TTC549 (cell line): ENCODE data around the gene RIN3.

Experiments
- FAIRE-seq: peaks from 2 replicates; lab custom pipeline; 2012; peaks lifted over from hg19 to GRCh38; lab: Jason Lieb, UNC

The RIN3 gene

DNA sequence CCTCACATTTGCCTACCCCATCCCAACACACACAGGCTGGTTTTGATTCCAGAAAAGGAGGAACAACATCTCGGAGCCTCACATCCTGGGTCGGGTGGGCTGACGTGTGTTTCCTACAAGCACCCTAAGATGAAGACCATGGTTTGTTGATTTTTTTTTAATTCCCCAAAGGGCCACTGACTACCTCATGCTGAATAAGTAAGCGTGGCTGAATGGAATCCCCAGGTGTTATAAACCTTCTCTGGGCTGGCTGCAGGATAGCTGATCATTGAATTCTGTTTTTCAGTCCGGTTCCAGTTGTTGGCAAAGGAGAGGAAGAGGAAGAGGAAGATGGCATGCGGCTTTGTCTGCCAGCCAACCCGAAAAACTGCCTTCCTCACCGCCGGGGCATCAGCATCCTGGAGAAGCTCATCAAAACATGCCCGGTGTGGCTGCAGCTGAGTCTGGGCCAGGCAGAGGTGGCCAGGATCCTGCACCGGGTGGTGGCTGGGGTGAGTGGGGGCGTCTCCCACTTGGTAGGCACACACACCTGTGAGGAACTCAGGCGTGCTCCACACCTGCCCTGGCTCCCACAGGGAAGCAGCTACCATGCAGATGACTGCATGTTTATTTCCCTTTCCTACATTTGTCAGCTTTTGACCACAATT lies 42.0 kb downstream of the RIN3 start:
- no peak for FAIRE-seq

DNA sequence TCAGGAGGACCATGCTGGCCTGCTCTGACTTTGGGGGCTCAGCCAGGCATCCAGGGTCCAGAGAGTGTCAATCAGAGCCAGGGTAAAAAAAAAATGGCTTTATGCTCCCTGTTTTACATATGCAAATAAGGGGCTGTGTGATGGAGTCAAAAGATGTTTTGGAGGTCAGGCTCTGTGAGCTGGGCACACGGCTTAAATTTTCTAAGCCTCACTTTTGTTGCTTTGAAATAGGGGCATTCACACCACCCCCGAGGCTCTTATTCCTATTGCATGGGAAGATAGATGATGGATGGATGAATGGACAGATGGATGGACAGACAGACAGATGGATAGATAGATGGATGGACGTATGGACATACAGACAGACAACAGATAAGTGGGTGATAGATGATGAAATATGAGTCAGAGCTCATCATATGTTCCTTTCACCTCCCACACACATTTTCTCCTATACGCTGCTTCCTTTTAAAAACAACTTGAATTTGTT lies 42.7 kb downstream of the RIN3 start:
- no peak for FAIRE-seq

DNA sequence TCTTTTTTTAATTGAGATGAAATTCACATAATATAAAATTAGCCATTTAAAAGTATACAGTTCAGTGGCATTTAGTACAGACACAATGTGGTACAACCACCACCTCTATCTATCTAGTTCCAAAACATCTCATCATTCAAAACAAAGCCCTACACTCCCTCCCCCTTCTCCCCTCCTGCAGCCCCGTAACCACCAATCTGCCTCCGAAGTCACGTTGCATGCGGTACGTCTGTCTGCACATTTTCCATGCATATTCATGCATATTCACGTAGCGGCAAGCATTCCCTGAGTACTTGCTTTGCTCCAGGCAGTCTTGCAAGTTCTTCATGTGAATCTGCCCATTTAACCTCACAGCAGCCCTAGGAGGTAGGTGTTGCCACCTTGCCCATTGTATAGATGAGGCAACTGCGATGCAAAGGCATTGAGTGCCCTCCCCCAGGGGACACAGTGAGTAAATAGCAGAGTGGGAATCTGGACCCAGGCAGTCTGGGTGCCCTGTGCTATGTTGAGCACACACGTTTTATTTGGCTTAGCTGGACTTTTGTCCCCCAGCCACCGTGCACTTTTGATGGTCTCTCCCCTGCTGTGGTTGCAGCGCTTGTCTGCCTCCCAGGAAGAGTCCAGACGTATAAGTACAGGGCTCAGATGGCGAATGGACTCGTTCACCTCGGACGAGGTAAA lies 43.4 kb downstream of the RIN3 start:
- FAIRE-seq = no peak

DNA sequence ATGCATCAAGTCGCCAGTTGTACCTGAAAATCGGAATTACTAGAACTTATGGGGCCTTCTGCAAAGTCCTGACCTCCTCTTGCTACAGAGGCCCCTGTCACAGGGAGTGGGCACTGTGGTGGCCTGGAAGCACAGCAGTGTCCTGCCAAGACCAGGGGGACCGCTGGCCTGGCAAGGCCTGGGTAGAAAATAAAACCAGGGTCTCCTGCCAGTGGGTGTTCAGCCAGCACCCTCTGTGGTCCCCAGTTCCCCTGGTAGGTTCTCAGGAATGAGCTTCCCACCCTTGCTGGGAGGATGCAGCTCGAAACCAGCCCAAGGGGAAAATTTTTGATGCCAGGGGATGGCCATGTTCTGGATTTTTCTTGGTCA lies 43.9 kb downstream of the RIN3 start:
- no peak for FAIRE-seq

DNA sequence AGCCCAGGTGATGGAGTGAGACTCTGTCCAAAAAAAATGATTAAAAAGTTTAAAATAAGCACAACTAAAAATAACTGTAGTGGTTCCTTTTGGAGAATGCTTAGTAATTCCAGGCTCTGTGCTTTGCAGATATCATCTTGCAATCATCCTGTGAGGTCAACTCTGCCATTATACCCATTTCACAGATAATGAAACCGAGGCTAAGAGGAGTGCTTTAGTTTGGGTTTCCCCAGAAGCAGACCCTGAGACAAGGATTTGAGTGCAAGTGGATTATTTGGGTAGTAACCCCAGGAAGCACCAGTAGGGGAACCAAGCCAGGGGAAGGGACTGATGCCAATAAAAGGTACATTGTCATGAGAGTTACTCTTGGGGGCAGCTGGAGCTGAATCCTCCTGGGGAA lies 44.7 kb downstream of the RIN3 start:
- FAIRE-seq = no peak

DNA sequence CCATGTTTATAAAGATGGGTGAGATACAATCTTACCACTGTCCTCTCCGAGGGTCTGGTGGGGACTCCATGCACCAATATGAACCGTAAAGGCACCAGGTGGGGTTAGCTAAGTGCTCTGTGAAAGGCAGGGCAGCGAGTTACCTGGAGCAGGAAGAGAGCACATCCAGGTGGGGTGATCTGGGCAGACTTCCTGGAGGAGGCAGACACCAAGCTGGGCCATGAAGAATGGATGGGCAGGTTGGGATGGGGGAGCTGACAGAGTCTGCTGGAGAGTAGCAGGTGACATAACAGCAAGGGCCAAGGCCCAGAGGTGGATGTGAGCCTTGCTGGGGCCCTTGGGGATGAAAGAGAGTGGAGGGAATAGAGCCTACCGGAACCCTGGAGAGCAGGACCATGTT lies 45.9 kb downstream of the RIN3 start:
- no peak for FAIRE-seq

DNA sequence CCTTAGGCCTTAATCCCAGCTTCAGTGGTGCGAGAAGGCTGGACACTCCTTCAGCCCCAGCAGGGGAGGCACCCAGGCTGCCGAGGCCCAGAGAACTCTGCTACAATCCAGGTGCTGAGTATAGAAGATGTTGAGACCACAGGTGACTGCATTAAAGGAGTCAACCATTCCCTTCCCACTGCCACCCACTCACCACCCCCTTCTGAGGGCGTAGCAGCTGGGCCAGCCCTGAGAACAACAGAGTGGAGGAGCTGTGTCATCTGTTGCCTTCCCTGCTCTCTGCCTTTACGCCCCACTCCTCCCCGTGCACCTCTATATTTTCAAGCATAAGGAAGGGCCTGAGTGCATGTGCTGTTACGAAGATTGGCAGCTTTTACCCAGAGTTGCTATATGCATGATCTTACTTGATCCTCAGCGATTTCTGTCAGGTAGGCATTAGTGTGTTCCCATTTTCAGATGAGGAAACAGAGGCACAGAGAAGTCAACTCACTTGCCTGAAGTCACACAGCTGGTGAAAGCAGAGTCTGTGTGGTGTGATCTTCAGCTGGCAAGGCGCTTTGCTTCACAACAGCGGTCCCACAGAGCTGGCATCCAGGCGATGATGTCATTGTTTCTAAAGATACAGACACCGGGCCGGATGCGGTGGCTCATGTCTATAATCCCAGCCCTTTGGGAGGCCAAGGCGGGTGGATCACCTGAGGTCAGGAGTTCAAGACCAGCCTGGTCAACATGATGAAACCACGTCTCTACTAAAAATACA lies 46.7 kb downstream of the RIN3 start:
- FAIRE-seq = no peak

DNA sequence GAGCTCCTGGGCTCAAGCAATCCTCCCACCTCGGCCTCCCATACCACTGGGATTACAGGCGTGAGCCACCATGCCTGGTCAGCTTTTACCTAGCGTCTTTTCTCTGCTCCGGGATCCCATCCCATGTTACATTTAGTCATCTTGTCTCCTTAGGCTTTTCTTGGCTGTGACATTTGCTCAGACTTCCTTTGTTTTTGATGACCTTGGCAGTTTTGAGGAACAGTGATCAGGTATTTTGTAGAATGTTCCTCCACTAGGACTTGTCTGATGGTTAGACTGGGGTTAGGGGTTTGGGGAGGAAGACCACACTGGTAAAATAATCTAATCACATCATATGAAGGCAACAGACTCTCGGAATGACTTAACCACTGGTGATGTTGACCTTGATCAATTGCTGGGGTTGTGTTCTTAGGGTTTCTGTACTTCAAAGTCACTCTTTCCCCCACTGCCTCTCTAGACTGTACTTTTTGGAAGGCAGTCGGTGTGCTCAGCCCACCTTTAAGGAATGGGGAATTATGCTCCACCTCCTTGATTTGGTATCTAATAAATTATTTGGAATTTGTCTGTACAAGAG lies 48.4 kb downstream of the RIN3 start:
- no peak for FAIRE-seq

DNA sequence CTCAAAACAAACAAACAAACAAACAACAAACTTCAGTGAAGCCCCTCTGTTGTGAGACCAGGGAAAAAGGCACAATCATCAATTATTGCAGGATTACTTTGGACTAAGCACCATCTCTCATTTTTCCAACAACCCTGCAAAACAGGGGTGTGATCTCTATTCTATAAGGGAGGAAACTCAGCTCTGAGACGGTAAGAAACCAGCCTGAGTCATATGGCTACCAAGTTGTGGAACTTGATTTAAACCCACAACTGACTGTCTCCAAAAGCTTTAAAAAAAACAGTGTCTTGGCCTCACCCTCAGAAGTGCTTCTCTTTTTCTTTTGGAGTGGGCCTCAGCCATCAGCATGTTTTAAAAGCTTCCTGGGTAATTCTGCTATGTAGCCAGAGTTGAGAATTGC lies 49.8 kb downstream of the RIN3 start:
- FAIRE-seq = no peak

DNA sequence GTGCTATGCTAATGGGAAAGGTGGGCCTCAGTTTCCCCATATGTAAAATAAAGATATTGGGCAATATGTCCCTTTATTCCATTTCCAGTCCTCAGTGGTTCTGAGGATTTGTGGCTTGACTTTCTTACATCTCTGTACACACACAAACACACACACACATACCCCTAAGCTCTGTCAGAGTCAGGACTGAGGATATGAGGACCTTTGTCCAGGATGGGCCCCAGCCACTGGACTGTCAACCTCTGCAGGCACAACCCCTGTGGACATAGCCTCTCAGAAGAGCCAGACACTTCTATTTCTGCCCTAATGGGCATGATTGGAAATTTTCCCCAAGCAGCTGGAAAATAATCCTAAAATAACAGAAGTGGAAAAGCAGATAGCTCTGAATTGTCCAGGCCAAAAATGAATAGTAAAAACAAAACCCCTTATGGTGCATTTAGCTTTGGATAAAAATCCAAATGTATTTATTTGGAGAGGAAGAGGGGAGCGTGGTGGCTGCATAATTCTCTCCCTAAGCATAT lies 50.2 kb downstream of the RIN3 start:
- no peak for FAIRE-seq

DNA sequence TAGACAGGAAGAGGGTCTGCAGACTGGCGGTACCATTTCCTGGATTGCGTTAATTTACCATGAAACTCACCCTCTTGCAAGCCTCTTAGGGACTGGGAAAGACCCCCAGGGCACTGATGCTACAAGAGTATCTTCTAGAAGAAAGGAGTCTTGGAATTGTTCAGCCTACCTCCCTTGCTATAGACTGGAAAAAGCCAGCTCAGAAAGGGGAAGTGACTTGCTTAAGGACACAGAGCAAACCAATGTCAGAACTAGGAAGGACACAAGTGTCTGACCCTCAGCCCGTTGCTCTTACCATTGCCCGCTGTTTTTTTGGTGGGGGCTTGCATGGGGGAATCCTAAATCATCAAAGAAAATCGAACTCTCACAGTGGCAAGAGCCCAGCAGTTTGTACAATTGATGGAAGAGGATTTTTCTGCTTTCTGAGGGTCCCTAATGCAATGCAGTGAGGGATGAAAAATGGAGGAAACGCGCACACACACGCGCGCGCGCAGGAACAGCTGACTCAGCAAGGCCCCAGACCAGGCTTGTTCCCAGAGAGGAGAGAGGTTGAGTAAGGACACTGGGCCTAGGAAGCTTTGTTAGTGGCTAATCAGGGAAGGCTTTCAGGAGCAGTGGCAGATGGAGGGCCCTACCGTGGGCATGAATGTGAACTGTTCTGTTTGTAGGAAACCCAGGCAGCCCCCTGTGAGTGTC lies 50.9 kb downstream of the RIN3 start:
- FAIRE-seq = no peak

DNA sequence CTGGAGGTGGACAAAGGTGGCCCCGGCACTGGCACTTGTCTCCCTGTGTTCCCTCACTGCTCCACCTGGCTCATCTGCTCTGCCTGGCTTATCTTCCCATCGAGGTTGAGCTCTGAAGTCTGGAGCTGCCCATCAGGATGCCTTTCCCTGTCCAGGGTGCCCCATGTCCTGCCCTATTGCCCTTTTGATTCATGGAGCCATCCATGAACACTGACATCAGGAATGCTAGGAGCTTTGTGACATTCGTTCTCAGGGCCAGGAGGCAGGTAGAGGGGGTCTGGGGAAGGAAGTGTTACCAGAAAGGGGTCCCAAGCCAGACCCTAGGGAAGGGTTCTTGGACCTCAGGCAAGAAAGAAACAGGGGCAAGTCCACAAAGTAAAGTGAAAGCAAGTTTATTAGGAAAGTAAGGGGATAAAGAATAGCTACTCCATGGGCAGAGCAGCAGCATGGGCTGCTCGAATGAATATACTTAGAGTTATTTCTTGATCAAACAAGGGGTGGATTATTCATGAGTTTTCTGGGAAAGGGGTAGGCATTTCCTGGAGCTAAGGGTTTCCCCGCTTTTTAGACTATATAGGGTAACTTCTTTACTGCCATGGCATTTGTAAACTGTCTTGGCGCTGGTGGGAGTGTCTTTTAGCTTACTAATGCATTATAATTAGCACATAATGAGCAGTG lies 51.6 kb downstream of the RIN3 start:
- no peak for FAIRE-seq

DNA sequence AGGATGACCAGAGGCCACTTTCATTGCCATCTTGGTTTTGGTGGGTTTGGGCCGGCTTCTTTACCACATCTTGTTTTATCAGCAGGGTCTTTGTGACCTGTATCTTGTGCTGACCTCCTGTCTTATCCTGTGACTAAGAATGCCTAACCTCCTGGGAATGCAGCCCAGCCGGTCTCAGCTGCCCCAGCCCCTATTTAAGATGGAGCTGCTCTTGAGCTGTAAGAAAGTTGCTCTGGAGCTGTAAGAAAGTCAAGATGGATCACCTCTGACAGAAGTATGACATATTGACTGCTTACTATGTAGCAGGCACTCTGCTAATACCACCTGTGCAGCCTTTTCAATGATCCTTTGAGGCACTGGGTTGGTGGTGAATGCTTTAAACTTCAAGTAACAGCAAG lies 52.1 kb downstream of the RIN3 start:
- no peak for FAIRE-seq

DNA sequence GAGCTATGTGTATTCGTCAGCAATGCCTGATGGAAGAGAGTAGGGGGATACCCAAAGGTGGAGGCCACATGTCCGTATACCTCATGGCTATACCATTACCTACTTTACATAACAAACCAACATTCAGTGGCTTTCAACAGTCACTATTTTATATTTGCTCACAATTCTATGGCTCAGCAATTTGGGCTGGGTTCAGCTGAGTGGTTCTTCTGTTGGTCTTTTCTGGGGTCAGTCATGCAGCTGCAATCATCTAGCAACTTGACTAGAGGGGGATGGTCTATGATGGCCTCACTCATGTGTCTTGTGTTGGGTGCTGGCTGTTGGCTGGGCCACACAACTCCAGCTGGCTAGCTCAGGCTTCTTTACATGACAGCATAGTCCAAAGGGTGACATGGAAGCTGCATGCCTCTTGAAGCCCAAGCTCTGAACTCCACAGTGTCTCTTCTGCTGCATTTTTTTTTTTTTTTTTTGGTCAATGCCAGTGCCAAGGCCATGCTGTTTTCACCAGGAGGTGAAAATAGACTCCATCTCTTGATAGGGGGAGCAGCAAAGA lies 53.7 kb downstream of the RIN3 start:
- FAIRE-seq = no peak

DNA sequence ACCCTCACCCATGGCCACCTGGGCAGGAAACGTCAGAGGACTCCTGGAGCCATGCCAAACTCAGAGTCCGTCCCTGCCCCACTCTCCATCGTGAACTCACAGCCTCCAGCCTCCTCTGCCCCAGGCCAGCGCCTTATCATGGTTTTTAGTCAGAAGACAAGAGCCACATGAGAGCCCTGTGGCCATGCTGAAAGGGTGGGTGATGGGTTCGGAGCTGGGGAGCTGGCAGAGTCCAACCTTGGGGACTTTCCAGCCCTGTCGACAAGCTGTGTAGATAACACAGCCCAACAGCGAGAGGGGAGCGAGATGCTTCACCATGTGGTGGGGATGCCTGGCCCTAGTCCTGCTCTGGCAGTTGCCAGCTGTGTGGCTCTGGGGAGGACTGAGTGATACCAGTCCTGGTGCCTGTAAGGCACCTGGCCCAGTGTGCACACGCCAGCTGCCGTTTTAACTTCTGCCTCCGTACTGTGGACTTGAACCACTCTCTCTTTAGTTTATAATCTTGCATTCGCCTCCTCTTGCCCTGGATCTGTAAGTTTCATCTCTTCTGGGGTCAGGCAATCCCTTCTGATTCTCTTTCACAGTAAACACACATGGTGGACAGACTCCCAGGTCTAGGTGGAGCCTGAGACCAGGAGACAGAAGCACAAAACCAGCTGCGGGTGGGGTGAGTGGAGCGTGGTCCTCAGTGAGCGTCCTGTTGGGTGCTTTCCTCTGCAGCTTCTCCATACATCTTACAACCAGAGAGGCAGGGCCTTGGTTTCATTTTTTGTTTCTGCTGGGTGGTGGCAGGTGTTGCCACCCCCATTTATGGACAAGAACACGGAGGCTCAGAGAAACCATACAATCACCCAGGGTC lies 55.3 kb downstream of the RIN3 start:
- FAIRE-seq = no peak

DNA sequence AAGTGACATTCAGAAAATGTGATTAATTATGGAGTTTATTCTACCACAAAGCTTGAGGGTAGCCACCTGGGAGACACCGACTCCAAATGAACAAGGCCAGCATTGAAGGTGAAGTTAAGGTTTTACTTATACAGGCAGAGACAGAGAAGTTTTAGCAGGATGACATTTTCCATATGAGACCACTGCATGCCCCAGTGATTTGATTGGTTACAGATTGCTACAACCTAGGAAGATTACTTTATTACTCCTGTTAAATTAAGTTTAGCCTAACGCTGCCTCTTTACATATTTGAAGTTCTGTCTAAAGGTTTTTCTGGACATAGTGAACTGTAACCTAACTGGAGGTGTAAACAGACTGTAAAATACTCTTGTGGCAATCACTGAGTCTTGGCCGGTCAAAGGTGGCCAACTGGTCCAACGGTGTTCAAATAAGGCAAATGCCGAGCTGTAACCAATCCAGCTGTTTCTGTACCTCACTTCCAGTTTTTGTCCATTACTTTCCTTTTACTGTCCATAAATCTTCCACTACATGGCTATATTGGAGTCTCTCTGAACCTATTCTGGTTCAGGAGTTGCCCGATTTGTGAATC lies 57.2 kb downstream of the RIN3 start:
- FAIRE-seq = no peak

DNA sequence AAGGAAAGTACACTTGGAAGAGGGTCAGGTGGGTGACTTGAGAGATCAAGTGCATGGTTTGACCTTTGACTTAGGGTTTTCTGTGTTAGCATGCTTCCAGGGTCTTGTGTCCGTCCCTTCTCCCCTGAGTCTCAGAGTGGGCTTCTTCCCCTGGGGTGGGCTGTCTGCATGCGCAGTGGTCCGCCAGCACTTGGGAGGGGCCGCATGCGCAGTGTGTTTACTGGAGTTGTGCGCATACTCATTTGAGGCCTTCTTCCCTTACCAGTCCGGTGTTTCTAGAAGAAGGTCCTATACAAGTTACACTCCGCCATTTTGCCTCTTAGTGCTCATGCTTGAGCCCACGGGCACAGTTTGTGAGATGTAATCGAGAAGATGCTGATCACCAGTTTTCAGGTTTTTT lies 58.5 kb downstream of the RIN3 start:
- FAIRE-seq = no peak

DNA sequence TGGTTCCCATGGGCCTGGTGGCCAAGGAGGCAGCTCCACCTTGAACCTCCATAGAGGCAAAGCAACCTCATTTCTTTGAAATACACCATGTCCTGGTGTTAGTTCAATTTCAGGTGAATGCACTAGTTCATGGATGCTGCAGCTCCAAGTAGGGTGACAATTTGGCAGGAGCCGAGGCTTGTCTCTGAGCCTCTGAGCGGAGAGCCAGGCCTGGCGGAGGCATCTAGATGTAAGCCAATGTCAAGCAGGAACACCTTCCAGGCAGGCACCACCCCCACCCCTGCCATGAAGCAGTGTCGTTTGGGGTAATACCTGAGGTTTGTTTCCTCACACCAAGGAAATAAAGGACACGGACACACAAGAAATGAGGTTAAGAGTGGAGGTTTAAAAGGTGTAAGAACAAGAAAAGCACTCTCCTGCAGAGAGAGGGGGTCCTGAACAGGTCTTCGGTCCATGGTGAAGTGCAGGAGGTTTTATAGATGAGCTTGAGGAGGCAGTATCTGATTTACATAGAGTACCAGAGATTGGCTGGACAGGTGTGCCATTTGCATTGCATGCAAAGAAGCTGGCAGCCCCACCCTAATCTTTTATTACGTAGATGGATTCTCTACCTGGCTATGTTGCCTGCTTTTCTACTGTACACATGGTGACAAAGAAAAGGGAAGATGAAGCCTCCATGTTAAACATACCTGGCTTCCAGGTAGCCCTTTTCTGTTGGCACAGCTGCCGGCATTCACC lies 60.3 kb downstream of the RIN3 start:
- FAIRE-seq = no peak

DNA sequence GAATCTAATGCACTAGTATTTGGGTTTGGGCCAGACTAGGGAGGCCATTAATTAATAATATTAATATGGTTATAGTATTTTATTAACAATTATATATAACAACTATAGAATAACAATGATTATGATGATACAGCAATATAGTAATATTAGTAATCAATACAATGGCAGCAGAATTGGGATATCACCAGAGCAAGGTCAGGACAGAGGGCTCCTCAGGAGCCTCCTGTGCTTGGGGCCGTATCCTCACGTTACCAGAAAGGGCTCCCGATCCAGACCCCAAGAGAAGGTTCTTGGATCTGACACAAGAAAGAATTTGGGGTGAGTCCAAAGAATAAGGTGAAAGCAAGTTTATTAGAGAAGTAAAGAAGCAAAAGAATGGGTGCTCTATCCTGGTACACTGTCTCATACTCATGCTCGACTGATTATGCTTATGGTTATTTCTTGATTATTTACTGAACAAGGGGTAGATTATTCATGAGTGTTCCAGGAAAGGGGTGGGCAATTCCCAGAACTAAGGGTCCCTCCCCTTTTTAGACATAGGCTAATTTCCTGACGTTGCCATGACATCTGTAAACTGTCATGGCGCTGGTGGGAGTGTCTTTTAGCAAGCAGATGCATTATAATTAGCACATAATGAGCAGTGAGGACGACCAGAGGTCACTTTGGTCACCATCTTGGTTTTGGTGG lies 61.6 kb downstream of the RIN3 start:
- no peak for FAIRE-seq
